GM19455 (cell line): ENCODE measurements around the gene NINL.
A peak's percentile ranks its signal among the peaks of the same experiment; 100 is the strongest.
"Not testable (repeated sequence)": the region's sequence is repeated elsewhere in the genome, so short reads cannot be mapped to it uniquely, and the experiment has no call there.

ENCODE experiments used
- ATAC-seq: cut with Tn5 transposase; IDR thresholded peaks from one replicate; pipeline ENCODE4 v1.9.1; 2021; ENCODE audit not compliant: unreplicated experiment

NINL gene

GRCh38 chr20:25584905-25585704 lies at the start of gene NINL:
Gene NINL (minus strand): TSS chr20:25585531. CDS start chr20:25526587, 58,944 bp downstream.
- no peak for ATAC-seq

- ATAC-seq, result no peak
Measured at GRCh38 chr20:25632940-25633790, 47.8 kb upstream of the NINL start.

- ATAC-seq, result not testable (repeated sequence)
Measured at GRCh38 chr20:25630615-25631014, 45.3 kb upstream of the NINL start.

- ATAC-seq, result no peak
Measured at GRCh38 chr20:25629816-25630499, 44.6 kb upstream of the NINL start.

- ATAC-seq, result no peak
Measured at GRCh38 chr20:25626779-25627178, 41.4 kb upstream of the NINL start.

GRCh38 chr20:25624500-25624939 lies 39.2 kb upstream of the NINL start:
- no peak for ATAC-seq

GRCh38 chr20:25623736-25624499 lies 38.6 kb upstream of the NINL start, which contains the start of gene NANP:
Gene NANP (minus strand): TSS chr20:25624014. CDS start chr20:25623948, 66 bp downstream.
- peak; percentile 77 for ATAC-seq

- peak; percentile 24 for ATAC-seq
Measured at GRCh38 chr20:25623225-25623735, 37.9 kb upstream of the NINL start.

GRCh38 chr20:25622450-25623224 lies 37.3 kb upstream of the NINL start:
- ATAC-seq, result no peak

GRCh38 chr20:25622049-25622448 lies 36.7 kb upstream of the NINL start:
- ATAC-seq, result no peak

GRCh38 chr20:25619514-25619913 lies 34.2 kb upstream of the NINL start:
- no peak for ATAC-seq

GRCh38 chr20:25608774-25609173 lies 23.4 kb upstream of the NINL start:
- no peak for ATAC-seq

- ATAC-seq, result no peak
Measured at GRCh38 chr20:25606094-25606695, 20.9 kb upstream of the NINL start.

- ATAC-seq, result no peak
Measured at GRCh38 chr20:25605148-25605547, 19.8 kb upstream of the NINL start.

GRCh38 chr20:25604611-25605010 lies 19.3 kb upstream of the NINL start:
- ATAC-seq, result no peak

- not testable (repeated sequence) for ATAC-seq
Measured at GRCh38 chr20:25602914-25603309, 17.6 kb upstream of the NINL start.

GRCh38 chr20:25602191-25602913 lies 17.0 kb upstream of the NINL start:
- ATAC-seq, result not testable (repeated sequence)

- no peak for ATAC-seq
Measured at GRCh38 chr20:25601659-25602058, 16.3 kb upstream of the NINL start.
